HEK293 (cell line): Measurements from ENCODE around the gene HIC1.

ENCODE experiments used
- CTCF ChIA-PET: fragments of 350-600 bp; formaldehyde crosslinking; extraction: SDS; loops from one replicate; lab custom pipeline; 2021; ENCODE audit warnings: antibody characterized with exemption; lab: Yijun Ruan, JAX
- POLR2A ChIA-PET: fragments of 300-600 bp; formaldehyde crosslinking; extraction: SDS; loops from one replicate; lab custom pipeline; 2020; ENCODE audit warnings: antibody characterized with exemption, inconsistent platforms; lab: Yijun Ruan, JAX
- H3K27ac ChIP-seq: fragments of 200-500 bp; sonication (Bioruptor generic); 2 replicates; pipeline ENCODE4 v1.5.1; 2014; ENCODE audit warnings: low read depth, low read length, control low read depth, inconsistent platforms; ENCODE audit errors: extremely low read depth
- H3K36me3 ChIP-seq, 2 experiments: fragments of 200-500 bp in 1 of 2; sonication (Bioruptor generic) in 1 of 2; 1 replicate in 1 of 2; 2 replicates in 1 of 2; pipeline ENCODE4 v1.5.1; 2014 to 2017; ENCODE audit warnings: inconsistent platforms in 2 of 2, low read length in 2 of 2; ENCODE audit not compliant: control insufficient read depth in 2 of 2, insufficient read depth in 1 of 2
- H3K4me1 ChIP-seq: fragments of 200-500 bp; sonication (Bioruptor generic); 2 replicates; pipeline ENCODE4 v1.5.1; 2014; ENCODE audit warnings: mild to moderate bottlenecking, low read length, inconsistent platforms; ENCODE audit not compliant: control insufficient read depth, insufficient read depth
- H3K4me3 ChIP-seq: 2 replicates; pipeline ENCODE4 v1.5.1; 2011; ENCODE audit warnings: low read depth, mild to moderate bottlenecking, control low read depth, low read length, moderate library complexity
- H3K9me3 ChIP-seq: fragments of 200-500 bp; sonication (Bioruptor generic); 2 replicates; pipeline ENCODE4 v1.5.1; 2014; ENCODE audit warnings: low read depth, low read length, inconsistent platforms; ENCODE audit not compliant: control insufficient read depth, insufficient read depth
- CTCF ChIP-seq: fragments of 450-650 bp; formaldehyde crosslinking; IDR thresholded peaks from 2 replicates; pipeline ENCODE4 v1.5.1; 2016; ENCODE audit warnings: missing biosample characterization, missing genetic modification characterization
- IKZF3 ChIP-seq: fragments of 450-650 bp; IDR thresholded peaks from 2 replicates; pipeline ENCODE4 v1.5.0; 2018; ENCODE audit warnings: missing biosample characterization, mild to moderate bottlenecking, missing genetic modification characterization, moderate library complexity
- PBX3 ChIP-seq: sonication (generic); formaldehyde crosslinking; IDR thresholded peaks from 2 replicates; pipeline ENCODE4 v1.8.1; 2022; ENCODE audit warnings: mild to moderate bottlenecking, moderate library complexity, missing genetic modification reagents
- PRDM10 ChIP-seq: fragments of 450-650 bp; formaldehyde crosslinking; IDR thresholded peaks from 2 replicates; pipeline ENCODE4 v1.5.1; 2016; ENCODE audit warnings: missing biosample characterization, missing genetic modification characterization
- PRDM2 ChIP-seq: fragments of 450-650 bp; formaldehyde crosslinking; IDR thresholded peaks from 2 replicates; pipeline ENCODE4 v1.5.1; 2016; ENCODE audit warnings: missing biosample characterization, missing genetic modification characterization, borderline replicate concordance
- REST ChIP-seq: fragments of 450-650 bp; formaldehyde crosslinking; IDR thresholded peaks from 2 replicates; pipeline ENCODE4 v1.5.1; 2016; ENCODE audit warnings: missing biosample characterization, missing genetic modification characterization
- ZBTB7A ChIP-seq: fragments of 450-650 bp; formaldehyde crosslinking; IDR thresholded peaks from 2 replicates; pipeline ENCODE4 v1.5.1; 2016; ENCODE audit warnings: low read depth, missing biosample characterization, missing genetic modification characterization
- ZFHX2 ChIP-seq: fragments of 450-650 bp; formaldehyde crosslinking; conservative IDR thresholded peaks from 2 replicates; pipeline ENCODE4 v1.5.1; 2016; ENCODE audit warnings: missing biosample characterization, missing genetic modification characterization
- ZNF223 ChIP-seq: fragments of 450-650 bp; formaldehyde crosslinking; IDR thresholded peaks from 2 replicates; pipeline ENCODE4 v1.5.1; 2016; ENCODE audit warnings: missing biosample characterization, missing genetic modification characterization
- ZNF239 ChIP-seq: fragments of 450-650 bp; formaldehyde crosslinking; IDR thresholded peaks from 2 replicates; pipeline ENCODE4 v1.5.1; 2016; ENCODE audit warnings: missing biosample characterization, missing genetic modification characterization
- ZNF391 ChIP-seq: fragments of 450-650 bp; formaldehyde crosslinking; IDR thresholded peaks from 2 replicates; pipeline ENCODE4 v1.5.1; 2016; ENCODE audit warnings: low read depth, missing biosample characterization, missing genetic modification characterization, borderline replicate concordance
- ZNF48 ChIP-seq: fragments of 450-650 bp; formaldehyde crosslinking; IDR thresholded peaks from 2 replicates; pipeline ENCODE4 v1.5.1; 2016; ENCODE audit warnings: missing biosample characterization, missing genetic modification characterization
- ZNF555 ChIP-seq: fragments of 450-650 bp; formaldehyde crosslinking; conservative IDR thresholded peaks from 2 replicates; pipeline ENCODE4 v1.5.1; 2017; ENCODE audit warnings: missing biosample characterization, mild to moderate bottlenecking, missing genetic modification characterization, inconsistent platforms
- ZNF600 ChIP-seq: fragments of 450-650 bp; formaldehyde crosslinking; IDR thresholded peaks from 2 replicates; pipeline ENCODE4 v1.5.1; 2016; ENCODE audit warnings: missing biosample characterization, missing genetic modification characterization
- ZNF76 ChIP-seq: fragments of 450-650 bp; formaldehyde crosslinking; IDR thresholded peaks from 2 replicates; pipeline ENCODE4; 2016; ENCODE audit warnings: low read depth, missing biosample characterization, missing genetic modification characterization, borderline replicate concordance
- ZXDB ChIP-seq: fragments of 450-650 bp; formaldehyde crosslinking; IDR thresholded peaks from 2 replicates; pipeline ENCODE4 v1.5.1; 2016; ENCODE audit warnings: missing biosample characterization, missing genetic modification characterization

HIC1 gene, protein sequence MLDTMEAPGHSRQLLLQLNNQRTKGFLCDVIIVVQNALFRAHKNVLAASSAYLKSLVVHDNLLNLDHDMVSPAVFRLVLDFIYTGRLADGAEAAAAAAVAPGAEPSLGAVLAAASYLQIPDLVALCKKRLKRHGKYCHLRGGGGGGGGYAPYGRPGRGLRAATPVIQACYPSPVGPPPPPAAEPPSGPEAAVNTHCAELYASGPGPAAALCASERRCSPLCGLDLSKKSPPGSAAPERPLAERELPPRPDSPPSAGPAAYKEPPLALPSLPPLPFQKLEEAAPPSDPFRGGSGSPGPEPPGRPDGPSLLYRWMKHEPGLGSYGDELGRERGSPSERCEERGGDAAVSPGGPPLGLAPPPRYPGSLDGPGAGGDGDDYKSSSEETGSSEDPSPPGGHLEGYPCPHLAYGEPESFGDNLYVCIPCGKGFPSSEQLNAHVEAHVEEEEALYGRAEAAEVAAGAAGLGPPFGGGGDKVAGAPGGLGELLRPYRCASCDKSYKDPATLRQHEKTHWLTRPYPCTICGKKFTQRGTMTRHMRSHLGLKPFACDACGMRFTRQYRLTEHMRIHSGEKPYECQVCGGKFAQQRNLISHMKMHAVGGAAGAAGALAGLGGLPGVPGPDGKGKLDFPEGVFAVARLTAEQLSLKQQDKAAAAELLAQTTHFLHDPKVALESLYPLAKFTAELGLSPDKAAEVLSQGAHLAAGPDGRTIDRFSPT

DNA sequence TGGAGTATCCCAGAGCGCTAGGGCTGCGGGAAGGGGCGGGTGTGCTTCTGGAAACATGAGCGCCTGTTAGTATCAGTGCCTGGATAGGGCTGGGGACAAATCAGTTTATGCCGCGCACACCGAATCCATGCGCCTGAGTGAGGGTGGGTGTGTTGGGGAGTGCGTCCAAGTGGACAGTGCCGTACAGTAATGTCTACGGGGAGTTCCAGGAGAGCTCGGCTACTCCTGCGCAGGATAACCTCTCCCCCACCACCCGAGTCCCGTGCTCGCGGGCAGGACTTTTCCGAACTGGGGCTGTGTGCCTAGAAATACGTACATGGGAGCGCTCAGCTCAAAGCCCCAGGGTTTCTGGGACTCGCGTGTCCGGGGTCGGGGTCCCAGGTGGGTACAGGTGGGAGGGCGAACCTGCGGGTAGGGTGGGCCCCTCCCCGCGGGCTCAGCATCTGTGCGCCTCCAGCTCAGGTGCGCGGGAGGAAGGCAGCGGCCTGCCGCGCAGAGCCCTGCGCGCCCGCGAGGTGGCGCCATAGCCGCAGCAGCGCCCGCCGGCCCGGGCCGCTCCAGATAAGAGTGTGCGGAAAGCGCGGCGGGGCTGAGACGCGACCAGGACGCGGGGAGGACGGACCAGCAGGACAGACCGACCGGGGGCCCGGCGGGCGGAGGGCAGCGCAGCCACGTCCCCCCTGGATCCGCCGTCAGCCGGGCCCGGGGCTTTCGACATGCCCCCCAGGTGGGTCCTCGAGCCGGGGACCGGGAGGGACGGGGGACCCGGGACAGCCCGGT, at the start of gene HIC1:
Gene HIC1, plus strand, starts transcription at position 592 of the 780 bp plus-strand sequence. CDS start 1,588 bp downstream, outside the sequence.
- Histone ChIP-seq H3K36me3 (no peaks in the 10 kb centered on the region), H3K4me1 (peaks cover 5% of the 10 kb centered on the region; the same call in 1 of the 2 replicates), H3K27ac (no peak within 1 kb of the TSS; the same call in 1 of the 2 replicates), H3K9me3 (no peaks in the 10 kb centered on the region), H3K4me3 (peak within 1 kb of the TSS; percentile 48)
- CTCF ChIA-PET, result interaction anchor here (0.6 to 4.5 kb wide), 55 partner anchors 9 to 361 kb away, joined by 3 to 143 read pairs (median 4); no protein-coding TSS in a partner anchor
- POLR2A ChIA-PET, result interaction anchor here (0.5 to 1.2 kb wide), 2 partner anchors 190 to 299 kb away, joined by 3 to 11 read pairs; no protein-coding TSS in a partner anchor
- TF ChIP-seq PRDM10 (tag by site-specific recombination) (peak; percentile 26; the same call in 1 of the 2 replicates), IKZF3 (tag by site-specific recombination) (peak; percentile 62; the same call in 1 of the 2 replicates), PBX3 (CRISPR knock-in tag) (peak; percentile 83; the same call in 1 of the 2 replicates), REST (tag by site-specific recombination) (no peak), PRDM2 (tag by site-specific recombination) (no peak), ZBTB7A (tag by site-specific recombination) (peak; percentile 20; the same call in 1 of the 2 replicates), ZNF76 (peak; percentile 10; the same call in 1 of the 2 replicates), ZNF239 (no peak), ZNF555 (tag by site-specific recombination) (no peak), ZNF223 (no peak), ZNF391 (no peak), ZXDB (tag by site-specific recombination) (0 out of 2 replicates have a peak, but pooled peaks have one; percentile 25), CTCF (tag by site-specific recombination) (peak; percentile 78), ZNF48 (tag by site-specific recombination) (no peak), ZFHX2 (tag by site-specific recombination) (peak; percentile 54; the same call in 1 of the 2 replicates), ZNF600 (tag by site-specific recombination) (peak; percentile 45; the same call in 1 of the 2 replicates)
